MM.1S (cell line): ENCODE results near the gene WDFY4.

Source experiments
- EZH2 ChIP-seq: fragments of 300-600 bp; sonication (generic); optimal IDR thresholded peaks from 2 replicates; pipeline ENCODE3; 2017; ENCODE audit warnings: low read depth, mild to moderate bottlenecking, antibody characterized with exemption, low read length, mixed read lengths
- TF ChIP-seq, protein P1 (sequence below): fragments of 300-600 bp; sonication (generic); IDR thresholded peaks from 2 replicates; pipeline ENCODE4 v1.5.1; 2016; ENCODE audit warnings: antibody characterized with exemption, low read length, mixed read lengths

DNA sequence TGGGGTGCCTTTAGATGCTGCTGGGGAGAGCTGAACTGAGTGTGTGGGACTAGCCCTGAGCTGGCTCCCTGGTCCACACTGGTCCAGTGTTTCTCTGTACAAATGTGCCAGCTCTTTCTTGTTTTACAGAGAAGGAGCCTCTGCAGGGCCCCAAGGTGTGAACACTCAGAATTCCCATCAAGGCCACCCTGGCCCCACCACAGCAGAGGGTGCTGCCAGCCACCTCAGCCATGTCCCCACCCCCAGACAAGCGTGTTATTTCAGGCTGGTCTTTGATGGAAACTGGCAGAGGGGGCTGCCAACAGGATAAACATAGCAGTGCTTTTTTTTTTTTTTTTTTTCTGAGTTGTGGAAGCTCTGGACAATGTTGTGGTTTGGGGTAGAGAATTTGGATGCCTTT lies 323.4 kb downstream of the WDFY4 start:
- TF ChIP-seq, protein P1, sequence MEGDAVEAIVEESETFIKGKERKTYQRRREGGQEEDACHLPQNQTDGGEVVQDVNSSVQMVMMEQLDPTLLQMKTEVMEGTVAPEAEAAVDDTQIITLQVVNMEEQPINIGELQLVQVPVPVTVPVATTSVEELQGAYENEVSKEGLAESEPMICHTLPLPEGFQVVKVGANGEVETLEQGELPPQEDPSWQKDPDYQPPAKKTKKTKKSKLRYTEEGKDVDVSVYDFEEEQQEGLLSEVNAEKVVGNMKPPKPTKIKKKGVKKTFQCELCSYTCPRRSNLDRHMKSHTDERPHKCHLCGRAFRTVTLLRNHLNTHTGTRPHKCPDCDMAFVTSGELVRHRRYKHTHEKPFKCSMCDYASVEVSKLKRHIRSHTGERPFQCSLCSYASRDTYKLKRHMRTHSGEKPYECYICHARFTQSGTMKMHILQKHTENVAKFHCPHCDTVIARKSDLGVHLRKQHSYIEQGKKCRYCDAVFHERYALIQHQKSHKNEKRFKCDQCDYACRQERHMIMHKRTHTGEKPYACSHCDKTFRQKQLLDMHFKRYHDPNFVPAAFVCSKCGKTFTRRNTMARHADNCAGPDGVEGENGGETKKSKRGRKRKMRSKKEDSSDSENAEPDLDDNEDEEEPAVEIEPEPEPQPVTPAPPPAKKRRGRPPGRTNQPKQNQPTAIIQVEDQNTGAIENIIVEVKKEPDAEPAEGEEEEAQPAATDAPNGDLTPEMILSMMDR = no peak
- TF ChIP-seq EZH2 = no peak
